Neural progenitor cell (in vitro differentiated cells): ENCODE measurements around the gene SLC9A3. TPM values are rescaled to one million over a fixed set of nuclear protein-coding genes. Genes with fewer than 3 reads are reported as not detected.

Experiments used
- DNase-seq: peaks from one replicate; pipeline ENCODE4 v3.0.0-alpha.2; 2016; ENCODE audit warnings: low spot score
- H2AFZ ChIP-seq: fragments of 200-600 bp; sonication (generic); replicated peaks from 2 replicates; pipeline ENCODE4 v1.6.1; 2016; ENCODE audit warnings: antibody characterized with exemption
- H3F3A ChIP-seq: fragments of 200-600 bp; sonication (generic); 2 replicates; pipeline ENCODE4 v1.6.1; 2016; ENCODE audit warnings: antibody characterized with exemption, low read depth
- H3K27ac ChIP-seq: fragments of 200-600 bp; sonication (generic); 2 replicates; pipeline ENCODE4 v1.5.1; 2016; ENCODE audit warnings: mild to moderate bottlenecking
- H3K27me3 ChIP-seq: fragments of 200-600 bp; sonication (generic); 2 replicates; pipeline ENCODE4 v1.6.1; 2016; ENCODE audit warnings: mild to moderate bottlenecking, moderate library complexity
- H3K36me3 ChIP-seq: fragments of 200-600 bp; sonication (generic); 2 replicates; pipeline ENCODE4 v1.5.1; 2016
- H3K4me1 ChIP-seq: fragments of 200-600 bp; sonication (generic); 2 replicates; pipeline ENCODE4 v1.6.1; 2016; ENCODE audit warnings: mixed run types
- H3K4me2 ChIP-seq: fragments of 200-600 bp; sonication (generic); 2 replicates; pipeline ENCODE4 v1.6.1; 2016
- H3K4me3 ChIP-seq: fragments of 200-600 bp; sonication (generic); 2 replicates; pipeline ENCODE4 v1.5.1; 2016
- H3K79me2 ChIP-seq: fragments of 200-600 bp; sonication (generic); 2 replicates; pipeline ENCODE4 v1.6.1; 2016; ENCODE audit warnings: low read depth
- H3K9ac ChIP-seq: fragments of 200-600 bp; sonication (generic); 2 replicates; pipeline ENCODE4 v1.6.1; 2016
- H3K9me3 ChIP-seq: fragments of 200-600 bp; sonication (generic); 2 replicates; pipeline ENCODE4 v1.5.1; 2016; ENCODE audit warnings: low read depth
- H4K20me1 ChIP-seq: fragments of 200-600 bp; sonication (generic); 2 replicates; pipeline ENCODE4 v1.6.1; 2016; ENCODE audit warnings: low read depth
- H3K27ac Mint-ChIP-seq: 3 replicates; pipeline ENCODE4 v1.8.0; 2021; ENCODE audit warnings: mixed read lengths
- H3K27me3 Mint-ChIP-seq: 2 replicates; pipeline ENCODE4 v1.8.0; 2022; ENCODE audit warnings: low read depth, mild to moderate bottlenecking, inconsistent platforms, moderate library complexity, mixed read lengths; ENCODE audit not compliant: insufficient read depth
- H3K36me3 Mint-ChIP-seq: 3 replicates; pipeline ENCODE4 v1.8.0; 2021; ENCODE audit warnings: mixed read lengths
- H3K4me1 Mint-ChIP-seq: 3 replicates; pipeline ENCODE4 v1.8.0; 2021; ENCODE audit warnings: mixed read lengths
- H3K4me3 Mint-ChIP-seq: 3 replicates; pipeline ENCODE4 v1.8.0; 2021; ENCODE audit warnings: mild to moderate bottlenecking, moderate library complexity, mixed read lengths
- H3K9me3 Mint-ChIP-seq: 3 replicates; pipeline ENCODE4 v1.8.0; 2020; ENCODE audit warnings: mixed read lengths
- EZH2 ChIP-seq: fragments of 200-600 bp; sonication (generic); IDR thresholded peaks from 2 replicates; pipeline ENCODE4 v1.6.1; 2017; ENCODE audit warnings: antibody characterized with exemption, mild to moderate bottlenecking, moderate library complexity
- EZH2phosphoT487 ChIP-seq: fragments of 200-600 bp; sonication (generic); IDR thresholded peaks from 2 replicates; pipeline ENCODE4 v1.6.1; 2017; ENCODE audit warnings: antibody characterized with exemption
- total RNA-seq: library from RNA; depleted of rRNA; stranded (reverse); fragments of >200 nt; gene quantifications from 2 replicates; pipeline ENCODE4 v1.2.3, GENCODE V29; 2015; ENCODE audit warnings: low replicate concordance
- TF ChIP-seq, protein P1 (sequence below): fragments of 200-600 bp; sonication (generic); IDR thresholded peaks from 2 replicates; pipeline ENCODE4 v1.5.1; 2017; ENCODE audit warnings: antibody characterized with exemption, mild to moderate bottlenecking

SLC9A3 gene
- total RNA-seq, 1 donor from 2014 or later: 1.4 TPM

DNA sequence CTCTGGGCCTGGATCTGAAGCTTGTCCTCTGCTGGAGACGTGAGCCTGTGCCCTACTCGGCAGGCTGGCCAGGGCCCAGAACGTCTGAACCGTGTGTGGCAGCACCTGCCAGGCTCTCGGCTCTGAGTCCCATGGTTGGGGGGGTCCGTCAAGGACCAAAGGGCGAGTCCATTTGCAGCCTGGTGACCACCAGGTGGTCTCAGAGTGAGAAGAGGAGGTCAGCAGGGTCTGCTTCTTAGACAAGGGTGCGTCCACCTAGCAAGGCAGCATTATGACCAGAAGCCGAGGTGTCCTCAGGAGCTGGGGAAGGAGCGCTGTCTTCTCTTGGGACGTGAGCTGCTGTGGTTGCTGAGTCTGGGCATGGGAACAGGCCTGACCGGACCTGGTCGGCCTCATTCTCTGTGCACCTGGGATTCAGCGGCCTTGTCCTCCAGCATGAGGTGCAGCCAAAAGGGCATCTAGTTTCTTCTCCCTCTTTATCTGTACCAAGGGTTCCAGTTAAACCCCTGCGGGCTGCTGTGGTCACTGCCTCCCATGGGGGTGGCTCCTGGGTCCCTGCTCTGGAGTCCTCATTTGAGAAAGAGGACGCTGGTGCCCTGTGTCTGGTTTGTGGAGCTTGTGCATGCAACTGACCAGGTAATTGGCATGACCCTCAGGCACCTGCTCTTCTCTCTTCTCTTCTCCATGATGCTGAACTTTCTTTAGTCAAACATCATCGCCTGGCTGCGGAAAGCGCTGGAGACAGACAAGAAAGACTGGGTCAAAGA is 66.9 kb downstream of the SLC9A3 start:
- Histone ChIP-seq H3K36me3 (no peaks in the 10 kb centered on the region), H3K9me3 (no peaks in the 10 kb centered on the region), H3K4me1 (no peaks in the 10 kb centered on the region), H3K4me3 (no peak overlapping the region), H3K9ac (no peak overlapping the region), H3K27me3 (no peaks in the 10 kb centered on the region), H3K4me2 (no peak overlapping the region), H2AFZ (no peak overlapping the region), H3F3A (no peaks in the 10 kb centered on the region), H4K20me1 (peaks cover 5% of the 10 kb centered on the region), H3K27ac (no peak overlapping the region), H3K79me2 (no peaks in the 10 kb centered on the region)
- Mint-ChIP-seq H3K9me3 (peaks cover 4% of the 10 kb centered on the region), H3K27me3 (peaks cover 6% of the 10 kb centered on the region), H3K36me3 (peaks cover 49% of the 10 kb centered on the region), H3K4me3 (no peak overlapping the region), H3K27ac (no peak overlapping the region), H3K4me1 (no peaks in the 10 kb centered on the region)
- TF ChIP-seq, protein P1, sequence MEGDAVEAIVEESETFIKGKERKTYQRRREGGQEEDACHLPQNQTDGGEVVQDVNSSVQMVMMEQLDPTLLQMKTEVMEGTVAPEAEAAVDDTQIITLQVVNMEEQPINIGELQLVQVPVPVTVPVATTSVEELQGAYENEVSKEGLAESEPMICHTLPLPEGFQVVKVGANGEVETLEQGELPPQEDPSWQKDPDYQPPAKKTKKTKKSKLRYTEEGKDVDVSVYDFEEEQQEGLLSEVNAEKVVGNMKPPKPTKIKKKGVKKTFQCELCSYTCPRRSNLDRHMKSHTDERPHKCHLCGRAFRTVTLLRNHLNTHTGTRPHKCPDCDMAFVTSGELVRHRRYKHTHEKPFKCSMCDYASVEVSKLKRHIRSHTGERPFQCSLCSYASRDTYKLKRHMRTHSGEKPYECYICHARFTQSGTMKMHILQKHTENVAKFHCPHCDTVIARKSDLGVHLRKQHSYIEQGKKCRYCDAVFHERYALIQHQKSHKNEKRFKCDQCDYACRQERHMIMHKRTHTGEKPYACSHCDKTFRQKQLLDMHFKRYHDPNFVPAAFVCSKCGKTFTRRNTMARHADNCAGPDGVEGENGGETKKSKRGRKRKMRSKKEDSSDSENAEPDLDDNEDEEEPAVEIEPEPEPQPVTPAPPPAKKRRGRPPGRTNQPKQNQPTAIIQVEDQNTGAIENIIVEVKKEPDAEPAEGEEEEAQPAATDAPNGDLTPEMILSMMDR: no peak
- TF ChIP-seq EZH2 (no peak), EZH2phosphoT487 (no peak)
- no peak for DNase-seq

DNA sequence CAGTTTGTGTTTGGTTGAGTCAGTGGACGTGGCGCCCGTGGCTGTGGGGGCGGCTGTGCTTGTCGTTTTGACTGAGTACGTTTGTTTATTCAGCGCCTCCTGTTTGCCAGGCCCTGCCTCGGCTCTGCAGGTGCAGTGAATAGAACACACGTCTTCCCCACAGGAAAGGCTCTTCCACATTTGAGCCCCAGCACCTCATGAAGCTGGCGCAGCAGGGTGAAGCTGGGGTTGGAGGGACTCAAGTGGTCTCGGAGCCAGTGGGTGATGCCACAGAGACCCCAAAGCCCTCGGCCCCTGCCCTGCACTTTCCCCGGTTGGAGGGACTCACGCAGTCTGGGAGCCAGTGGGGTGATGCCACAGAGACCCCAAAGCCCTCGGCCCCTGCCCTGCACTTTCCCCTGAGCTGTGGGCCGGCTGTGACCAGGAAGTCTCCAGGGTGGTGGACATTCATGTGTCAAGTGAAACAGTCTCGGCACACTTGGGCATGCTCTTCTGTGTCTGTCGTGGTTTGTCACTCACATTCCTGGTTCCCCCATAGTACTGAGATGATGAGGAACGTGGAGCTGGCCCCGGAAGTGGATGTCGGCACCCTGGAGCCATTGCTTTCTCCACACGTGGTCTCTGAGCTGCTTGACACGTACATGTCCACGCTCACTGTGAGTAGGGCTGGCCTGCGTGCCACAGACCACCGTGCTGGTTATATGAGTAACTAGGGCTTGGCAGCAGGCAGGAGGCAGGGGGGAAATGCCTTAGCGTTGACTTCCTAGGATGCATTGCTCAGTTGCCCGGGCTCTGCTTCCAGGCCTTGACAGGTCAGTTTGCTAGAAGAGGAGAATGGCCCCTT is 67.7 kb downstream of the SLC9A3 start:
- Mint-ChIP-seq H3K9me3 (peaks cover 11% of the 10 kb centered on the region), H3K27ac (no peak overlapping the region), H3K36me3 (peaks cover 54% of the 10 kb centered on the region), H3K4me1 (no peaks in the 10 kb centered on the region), H3K4me3 (no peak overlapping the region), H3K27me3 (peaks cover 4% of the 10 kb centered on the region)
- H4K20me1 ChIP-seq: peaks cover 5% of the 10 kb centered on the region
- no peak overlapping the region for H3K4me3 ChIP-seq
- peaks cover 3% of the 10 kb centered on the region for H3K36me3 ChIP-seq
- no peaks in the 10 kb centered on the region for H3K4me1 ChIP-seq
- H3K9ac ChIP-seq: no peak overlapping the region
- peaks cover 3% of the 10 kb centered on the region for H3K9me3 ChIP-seq
- H3K4me2 ChIP-seq: no peak overlapping the region
- no peaks in the 10 kb centered on the region for H3K79me2 ChIP-seq
- DNase-seq: no peak
- no peaks in the 10 kb centered on the region for H3K27me3 ChIP-seq
- no peak for TF ChIP-seq EZH2
- TF ChIP-seq EZH2phosphoT487: no peak
- TF ChIP-seq, protein P1: no peak
- H2AFZ ChIP-seq: no peak overlapping the region
- H3K27ac ChIP-seq: no peak overlapping the region
- no peaks in the 10 kb centered on the region for H3F3A ChIP-seq

DNA sequence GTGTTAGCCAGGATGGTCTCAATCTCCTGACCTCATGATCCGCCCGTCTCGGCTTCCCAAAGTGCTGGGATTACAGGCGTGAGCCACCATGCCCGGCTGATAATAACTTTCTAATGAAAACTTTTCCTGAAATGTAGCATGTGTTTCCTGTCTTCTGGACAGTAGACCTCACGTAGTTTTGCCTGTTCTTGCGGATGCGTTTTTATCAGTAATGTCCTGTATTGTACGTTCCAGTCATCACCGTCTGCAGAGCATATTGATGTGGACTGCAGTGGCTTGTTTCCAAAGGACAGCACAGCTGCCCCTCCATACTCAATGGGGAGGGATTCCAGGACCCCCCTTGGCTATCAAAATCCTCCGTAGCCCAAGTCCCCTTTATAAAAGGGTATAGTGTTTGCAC is 68.4 kb downstream of the SLC9A3 start:
- H3K27me3 ChIP-seq: no peaks in the 10 kb centered on the region
- peaks cover 4% of the 10 kb centered on the region for H3K27me3 Mint-ChIP-seq
- TF ChIP-seq, protein P1: no peak
- no peak for TF ChIP-seq EZH2phosphoT487
- no peak for TF ChIP-seq EZH2
- H3K4me3 Mint-ChIP-seq: no peak overlapping the region
- no peaks in the 10 kb centered on the region for H3K4me1 ChIP-seq
- no peak overlapping the region for H2AFZ ChIP-seq
- H3K9ac ChIP-seq: no peak overlapping the region
- peaks cover 5% of the 10 kb centered on the region for H4K20me1 ChIP-seq
- H3K4me1 Mint-ChIP-seq: no peaks in the 10 kb centered on the region
- DNase-seq: no peak
- no peaks in the 10 kb centered on the region for H3F3A ChIP-seq
- peaks cover 10% of the 10 kb centered on the region for H3K36me3 ChIP-seq
- no peak overlapping the region for H3K27ac ChIP-seq
- H3K27ac Mint-ChIP-seq: no peak overlapping the region
- H3K79me2 ChIP-seq: no peaks in the 10 kb centered on the region
- H3K9me3 ChIP-seq: peaks cover 10% of the 10 kb centered on the region
- H3K36me3 Mint-ChIP-seq: peaks cover 61% of the 10 kb centered on the region
- no peak overlapping the region for H3K4me3 ChIP-seq
- H3K9me3 Mint-ChIP-seq: peaks cover 14% of the 10 kb centered on the region
- no peak overlapping the region for H3K4me2 ChIP-seq
